AG10803 (cell line): ENCODE data around the gene MFSD6.

ENCODE experiments used
- DNase-seq: peaks from one replicate; pipeline ENCODE4 v3.0.0; 2010; ENCODE audit warnings: low read depth
- H3K4me3 ChIP-seq: 2 replicates; pipeline ENCODE4 v1.5.1; 2011; ENCODE audit warnings: mild to moderate bottlenecking, low read length, control low read depth
- CTCF ChIP-seq: conservative IDR thresholded peaks from 2 replicates; pipeline ENCODE4 v1.5.1; 2011; ENCODE audit warnings: mild to moderate bottlenecking, low read length, control low read depth, inconsistent platforms

Gene MFSD6

GRCh38 chr2:190456833-190457232 is 48.7 kb downstream of the MFSD6 start:
- H3K4me3 ChIP-seq: no peak overlapping the region
- TF ChIP-seq CTCF: no peak
- no peak for DNase-seq

- no peak overlapping the region for H3K4me3 ChIP-seq
- no peak for TF ChIP-seq CTCF
- no peak for DNase-seq
These were observed 49.1 kb downstream of the MFSD6 start for GRCh38 chr2:190457256-190457655.

DNA sequence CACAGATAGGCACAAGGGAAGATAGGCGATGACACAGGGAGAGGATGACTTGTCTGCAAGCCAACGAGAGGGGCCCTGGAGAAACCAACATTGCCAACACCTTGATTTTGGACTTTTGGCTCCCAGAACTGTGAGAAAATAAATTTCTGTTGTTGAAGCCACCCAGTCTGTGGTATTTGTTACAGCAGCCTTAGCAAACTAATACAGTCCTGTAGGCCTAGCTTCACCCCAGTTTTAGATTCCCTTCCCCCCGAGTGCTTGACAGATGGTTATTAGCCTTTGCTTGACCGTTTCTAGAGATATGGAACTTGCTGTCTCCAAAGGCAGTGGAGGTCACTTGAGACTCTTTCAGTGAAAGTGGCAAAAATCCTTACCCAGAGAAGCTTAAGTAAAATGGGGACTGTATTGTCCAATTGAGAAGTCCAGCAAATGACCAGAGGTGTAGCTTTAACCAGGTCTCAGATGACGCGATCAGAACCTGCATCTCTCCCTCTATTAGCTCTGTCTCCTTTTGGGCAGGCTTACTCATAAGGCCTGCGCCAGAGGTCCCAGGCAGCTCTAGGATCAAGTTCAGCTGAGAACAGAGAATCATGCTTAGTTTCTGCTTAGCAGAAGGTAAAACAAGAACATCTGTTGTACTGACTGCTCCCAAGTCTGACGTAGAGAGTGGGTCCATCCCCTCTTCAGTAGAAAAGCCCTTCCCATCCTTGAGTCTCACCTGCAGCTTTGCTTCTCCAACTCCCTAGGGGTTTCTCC is 50.4 kb downstream of the MFSD6 start:
- TF ChIP-seq CTCF: no peak
- DNase-seq: no peak
- no peak overlapping the region for H3K4me3 ChIP-seq

DNA sequence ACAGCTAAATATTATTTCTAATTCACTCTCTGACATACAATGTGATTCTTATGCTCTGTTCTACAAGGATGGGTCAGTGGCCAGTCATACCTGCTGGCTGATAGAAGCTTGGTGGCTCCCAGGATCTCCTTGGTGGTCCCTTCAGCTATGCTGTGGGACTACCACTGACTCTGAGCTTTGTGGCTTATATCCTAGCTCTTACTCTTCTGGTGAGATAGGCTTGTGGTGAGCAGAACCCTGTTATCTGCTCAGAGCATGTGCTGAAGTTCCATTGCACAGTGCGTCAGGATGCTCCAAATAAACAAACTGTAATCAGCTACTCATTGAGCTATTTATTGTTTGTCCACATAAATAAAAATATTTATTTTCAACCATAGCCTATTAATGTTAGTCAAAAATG is 51.7 kb downstream of the MFSD6 start:
- no peak for TF ChIP-seq CTCF
- H3K4me3 ChIP-seq: no peak overlapping the region
- DNase-seq: no peak

DNA sequence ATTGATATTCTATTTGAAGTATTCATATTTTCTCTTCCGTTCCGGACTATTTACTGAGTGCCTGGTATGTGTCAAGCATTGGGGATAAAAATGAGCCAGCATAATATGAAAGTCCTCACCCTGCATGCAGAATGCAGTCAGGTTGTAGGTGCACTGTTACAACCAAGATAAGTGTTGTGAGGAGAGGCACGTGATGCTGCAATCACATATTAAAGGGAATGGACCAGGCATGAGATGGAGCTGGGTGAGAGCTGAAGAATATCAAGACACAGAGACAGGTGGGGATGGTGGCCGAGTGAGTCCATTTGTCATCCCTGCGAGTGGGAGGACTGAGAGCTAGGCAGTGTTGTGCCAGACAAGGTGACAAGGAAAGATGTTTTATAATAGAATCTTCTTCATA is 52.3 kb downstream of the MFSD6 start:
- TF ChIP-seq CTCF: no peak
- H3K4me3 ChIP-seq: no peak overlapping the region
- DNase-seq: no peak

- no peak overlapping the region for H3K4me3 ChIP-seq
- TF ChIP-seq CTCF: no peak
- DNase-seq: no peak
These were observed 54.0 kb downstream of the MFSD6 start for GRCh38 chr2:190462181-190462580.

GRCh38 chr2:190462611-190463010 is 54.5 kb downstream of the MFSD6 start:
- DNase-seq: no peak
- no peak for TF ChIP-seq CTCF
- H3K4me3 ChIP-seq: no peak overlapping the region
